SH-SY5Y (cell line): Measurements from ENCODE around the gene SLC17A8.

ENCODE experiments used
- GATA2 ChIP-seq: IDR thresholded peaks from 2 replicates; pipeline ENCODE4 v1.6.1; 2011; ENCODE audit warnings: mild to moderate bottlenecking, low read depth, low read length
- GATA3 ChIP-seq: IDR thresholded peaks from 2 replicates; pipeline ENCODE4 v1.6.1; 2011; ENCODE audit warnings: low read depth, mild to moderate bottlenecking, low read length, moderate library complexity

- TF ChIP-seq GATA3: no peak
- no peak for TF ChIP-seq GATA2
Observed at GRCh38 chr12:100447381-100447780, 90.5 kb downstream of the SLC17A8 start.
